Fibroblast of skin of back (primary cell): ENCODE data around the gene C15orf40.

Source experiments
- DNase-seq: peaks from one replicate; pipeline ENCODE4 v3.0.0-alpha.2; 2013

Gene C15orf40

GRCh38 chr15:82992436-82992998, 18.9 kb downstream of the C15orf40 start:
- DNase-seq, result no peak

- DNase-seq, result no peak
These were observed 25.0 kb downstream of the C15orf40 start for GRCh38 chr15:82986442-82986780.

- peak; percentile 96 for DNase-seq
These were observed 25.6 kb downstream of the C15orf40 start, which contains the start of gene RAMAC for GRCh38 chr15:82985688-82986441. RAMAC (plus strand) TSS chr15:82986210; CDS start chr15:82989019, 2,809 bp downstream.

- DNase-seq, result no peak
These were observed 30.5 kb downstream of the C15orf40 start for GRCh38 chr15:82980981-82981380.

GRCh38 chr15:82979726-82980125, 31.7 kb downstream of the C15orf40 start:
- DNase-seq, result no peak

GRCh38 chr15:82978438-82978837, 33.0 kb downstream of the C15orf40 start:
- no peak for DNase-seq

- DNase-seq, result no peak
These were observed 34.4 kb downstream of the C15orf40 start for GRCh38 chr15:82977076-82977475.

GRCh38 chr15:82972990-82973389, 38.4 kb downstream of the C15orf40 start:
- no peak for DNase-seq

- no peak for DNase-seq
These were observed 40.0 kb downstream of the C15orf40 start for GRCh38 chr15:82971218-82971984.

GRCh38 chr15:82970696-82971095, 40.7 kb downstream of the C15orf40 start:
- DNase-seq, result no peak

GRCh38 chr15:82970078-82970686, 41.3 kb downstream of the C15orf40 start:
- DNase-seq, result no peak

GRCh38 chr15:82969353-82969752, 42.1 kb downstream of the C15orf40 start:
- DNase-seq, result no peak

- DNase-seq, result peak; percentile 13
These were observed 43.4 kb downstream of the C15orf40 start for GRCh38 chr15:82968066-82968465.

GRCh38 chr15:82966671-82967071, 44.8 kb downstream of the C15orf40 start:
- DNase-seq, result no peak

- no peak for DNase-seq
These were observed 46.5 kb downstream of the C15orf40 start for GRCh38 chr15:82964890-82965289.

GRCh38 chr15:82963471-82964341, 47.7 kb downstream of the C15orf40 start:
- DNase-seq, result no peak

- no peak for DNase-seq
These were observed 50.7 kb downstream of the C15orf40 start for GRCh38 chr15:82960766-82961165.

- no peak for DNase-seq
These were observed 52.0 kb downstream of the C15orf40 start for GRCh38 chr15:82959423-82959822.

GRCh38 chr15:82958638-82959037, 52.8 kb downstream of the C15orf40 start:
- DNase-seq, result no peak

- peak; percentile 28 for DNase-seq
These were observed 59.0 kb downstream of the C15orf40 start, which contains the start of gene HOMER2 for GRCh38 chr15:82952158-82953081. HOMER2 (minus strand) TSS chr15:82952720; CDS start chr15:82952535, 185 bp downstream.
